HG03060 (cell line): ENCODE results near the gene PGAP2.
"Not testable (repeated sequence)": the region's sequence is repeated elsewhere in the genome, so short reads cannot be mapped to it uniquely, and the experiment has no call there.

ENCODE experiments used
- ATAC-seq: cut with Tn5 transposase; IDR thresholded peaks from one replicate; pipeline ENCODE4 v1.9.1; 2021; ENCODE audit warnings: low read depth, moderate number of reproducible peaks; ENCODE audit not compliant: unreplicated experiment

PGAP2 gene

DNA sequence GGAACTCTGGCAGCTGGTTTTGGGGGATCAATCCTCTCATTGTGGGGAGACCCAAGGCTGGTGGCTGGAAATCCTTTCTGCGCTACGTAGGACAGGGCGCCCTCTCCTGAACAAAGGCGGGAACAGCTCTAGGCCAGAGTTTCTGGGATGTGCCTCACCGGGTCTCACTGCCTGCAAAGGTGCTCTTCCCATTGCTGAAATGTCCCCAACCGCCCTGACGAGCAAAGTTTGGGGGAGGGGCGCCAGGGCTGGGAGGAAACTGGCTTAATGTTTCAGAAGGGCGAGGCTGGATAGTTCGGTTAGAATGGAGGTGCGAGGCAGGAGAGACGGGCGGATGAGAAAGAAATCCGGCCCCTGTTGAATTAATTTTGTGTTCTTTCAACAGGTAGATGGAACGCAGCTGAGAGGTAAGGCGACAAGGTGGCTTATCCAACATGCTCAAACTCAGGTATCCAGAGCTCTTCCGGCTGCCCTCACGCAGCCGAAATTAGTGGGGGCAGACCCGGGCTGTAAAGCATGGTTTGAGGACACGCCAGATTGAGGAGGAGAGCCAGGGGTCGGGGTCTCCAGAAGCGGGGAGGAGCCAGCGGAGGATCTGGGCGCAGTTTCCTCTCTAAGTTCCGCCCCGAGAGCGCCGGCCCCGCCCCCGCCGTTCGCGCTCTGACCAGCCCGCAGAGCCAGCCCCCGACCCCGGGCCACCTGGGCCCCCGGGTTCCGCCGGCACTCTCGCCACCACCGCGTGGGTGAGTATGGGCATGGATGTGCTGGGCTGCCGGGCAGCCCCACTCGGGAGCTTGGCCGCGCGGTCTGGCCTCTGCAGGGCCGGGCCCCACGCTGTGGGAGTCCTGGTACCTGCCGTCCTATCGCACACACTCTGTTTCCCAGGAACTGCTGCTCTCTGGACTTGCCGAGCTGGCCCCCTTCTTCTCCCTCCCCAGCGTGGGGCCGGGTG is at the start of gene PGAP2:
Gene PGAP2, plus strand, starts transcription at position 652 of the 952 bp plus-strand sequence. CDS start 2,700 bp downstream, outside the sequence.
- no peak for ATAC-seq

GRCh38 chr11:3764266-3764665 is 44.1 kb upstream of the PGAP2 start:
- ATAC-seq: no peak

DNA sequence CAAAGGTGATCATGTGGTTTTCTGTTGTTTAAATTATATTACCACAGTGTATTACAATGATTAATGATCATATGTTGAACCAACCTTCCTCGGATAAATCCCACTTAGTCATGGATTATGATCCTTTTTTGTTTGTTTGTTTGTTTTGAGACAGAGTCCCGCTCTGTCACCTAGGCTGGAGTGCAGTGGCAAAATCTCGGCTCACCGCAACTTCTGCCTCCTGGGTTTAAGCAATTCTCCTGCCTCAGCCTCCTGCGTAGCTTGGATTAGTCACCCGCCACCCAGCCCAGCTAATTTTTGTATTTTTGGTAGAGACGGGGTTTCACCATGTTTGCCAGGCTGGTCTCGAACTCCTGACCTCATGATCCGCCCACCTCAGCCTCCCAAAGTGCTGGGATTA is 41.5 kb upstream of the PGAP2 start:
- not testable (repeated sequence) for ATAC-seq

DNA sequence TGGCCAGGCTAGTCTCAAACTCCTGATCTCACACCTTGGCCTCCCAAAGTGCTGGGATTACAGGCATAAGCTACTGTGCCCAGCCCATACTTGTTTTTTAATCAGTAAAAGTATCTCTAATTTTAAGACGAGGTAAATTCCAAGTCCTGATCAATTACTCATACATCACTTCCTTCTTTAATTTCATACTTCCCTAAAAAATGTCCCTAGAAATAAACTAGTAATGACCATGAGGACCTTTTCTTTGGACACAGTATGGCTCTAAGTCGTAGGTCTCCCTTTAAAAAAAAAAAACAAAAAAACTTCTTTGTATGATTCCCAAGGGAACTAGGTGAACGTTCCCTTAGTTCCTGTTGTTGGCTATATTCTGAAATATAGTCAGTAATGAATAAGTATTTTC is 40.8 kb upstream of the PGAP2 start:
- no peak for ATAC-seq

GRCh38 chr11:3773180-3773579 is 35.2 kb upstream of the PGAP2 start:
- no peak for ATAC-seq

GRCh38 chr11:3775736-3776406 is 32.5 kb upstream of the PGAP2 start:
- no peak for ATAC-seq

DNA sequence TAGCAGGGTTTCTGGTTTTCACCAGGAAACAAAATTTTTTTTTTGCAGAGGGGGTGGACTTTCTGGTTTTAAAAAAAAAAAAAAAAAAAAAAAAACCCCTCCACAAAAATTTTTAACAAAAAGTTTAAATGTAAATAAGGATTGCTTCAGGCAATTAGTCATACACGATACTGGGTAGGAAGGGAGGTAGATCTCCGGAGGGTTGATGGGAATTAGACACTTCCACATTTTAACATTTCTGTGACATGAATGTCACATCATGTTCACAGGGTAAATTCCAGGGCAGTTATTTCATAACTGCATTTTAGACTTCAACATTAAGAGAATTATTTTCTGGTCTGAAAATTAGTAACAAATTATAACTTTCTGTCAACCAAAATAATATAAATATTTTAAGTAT is 26.9 kb upstream of the PGAP2 start:
- ATAC-seq: no peak

DNA sequence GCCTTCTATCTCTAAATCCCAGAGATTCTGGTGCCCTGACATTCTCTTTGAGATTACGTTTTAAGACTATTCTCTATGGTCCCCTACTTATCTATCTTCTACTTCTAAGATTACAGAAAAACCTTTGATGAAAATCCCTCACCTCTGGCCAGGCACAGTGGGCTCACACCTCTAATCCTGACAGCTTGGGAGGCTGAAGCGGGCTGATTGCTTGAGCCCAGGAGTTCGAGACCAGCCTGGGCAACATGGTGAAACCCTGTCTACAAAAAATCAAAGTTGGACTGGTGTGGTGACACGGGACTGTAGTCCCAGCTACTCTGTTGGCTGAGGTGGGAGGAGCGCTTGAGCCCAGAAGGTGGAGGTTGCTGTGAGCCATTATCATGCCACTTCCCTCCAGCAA is 25.4 kb upstream of the PGAP2 start:
- ATAC-seq: no peak

- ATAC-seq: no peak
These were observed 24.7 kb upstream of the PGAP2 start for GRCh38 chr11:3783611-3784010.

DNA sequence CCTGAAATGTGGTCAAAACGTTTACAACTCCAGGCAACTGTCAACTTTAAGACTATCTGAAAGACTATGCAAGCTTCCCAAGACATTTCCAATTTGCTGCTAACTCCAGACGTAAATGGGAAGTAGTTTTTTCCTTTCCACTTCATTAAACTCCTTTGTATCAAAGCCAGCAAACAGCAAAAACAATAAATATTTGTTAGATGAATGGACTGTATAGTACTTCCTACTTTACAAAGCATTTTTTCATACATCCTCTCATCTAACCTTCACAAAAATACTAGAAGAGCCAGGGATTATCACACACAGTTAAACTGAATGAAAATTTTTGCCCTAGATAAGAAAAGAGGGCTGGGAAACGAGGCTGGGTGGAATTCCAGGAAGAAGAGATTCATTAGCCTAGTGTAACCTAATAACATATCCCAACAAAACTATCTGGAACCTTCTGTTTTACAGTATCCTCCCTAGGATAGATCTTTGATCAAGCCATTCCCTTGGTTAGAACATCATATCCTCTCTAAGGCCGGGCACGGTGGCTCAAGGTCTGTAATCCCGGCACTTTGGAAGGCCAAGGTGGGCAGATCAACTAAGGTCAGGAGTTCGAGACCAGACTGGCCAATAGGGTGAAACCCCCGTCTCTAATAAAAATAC is 21.5 kb upstream of the PGAP2 start:
- ATAC-seq: no peak

GRCh38 chr11:3794387-3794786 is 14.0 kb upstream of the PGAP2 start:
- ATAC-seq: not testable (repeated sequence)

GRCh38 chr11:3795131-3796001 is 13.0 kb upstream of the PGAP2 start:
- ATAC-seq: no peak

DNA sequence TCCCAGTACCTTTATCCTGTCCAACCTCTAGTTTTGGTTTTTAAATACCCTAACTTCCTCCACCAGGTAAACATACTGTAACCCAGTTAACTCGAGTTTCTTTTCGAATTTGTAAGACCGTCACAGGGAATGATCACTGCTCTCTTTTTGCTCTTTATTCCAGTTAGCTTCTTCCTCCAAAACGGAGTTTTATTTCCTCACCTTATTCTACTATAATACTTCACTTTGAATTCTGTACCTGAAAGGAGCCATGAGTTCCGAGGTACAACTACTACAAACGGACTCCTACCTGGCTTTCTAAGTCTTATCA is 12.4 kb upstream of the PGAP2 start:
- ATAC-seq: no peak

- ATAC-seq: no peak
These were observed 12.0 kb upstream of the PGAP2 start for GRCh38 chr11:3796346-3796745.

GRCh38 chr11:3796801-3797328 is 11.5 kb upstream of the PGAP2 start:
- peak; percentile 2 for ATAC-seq

DNA sequence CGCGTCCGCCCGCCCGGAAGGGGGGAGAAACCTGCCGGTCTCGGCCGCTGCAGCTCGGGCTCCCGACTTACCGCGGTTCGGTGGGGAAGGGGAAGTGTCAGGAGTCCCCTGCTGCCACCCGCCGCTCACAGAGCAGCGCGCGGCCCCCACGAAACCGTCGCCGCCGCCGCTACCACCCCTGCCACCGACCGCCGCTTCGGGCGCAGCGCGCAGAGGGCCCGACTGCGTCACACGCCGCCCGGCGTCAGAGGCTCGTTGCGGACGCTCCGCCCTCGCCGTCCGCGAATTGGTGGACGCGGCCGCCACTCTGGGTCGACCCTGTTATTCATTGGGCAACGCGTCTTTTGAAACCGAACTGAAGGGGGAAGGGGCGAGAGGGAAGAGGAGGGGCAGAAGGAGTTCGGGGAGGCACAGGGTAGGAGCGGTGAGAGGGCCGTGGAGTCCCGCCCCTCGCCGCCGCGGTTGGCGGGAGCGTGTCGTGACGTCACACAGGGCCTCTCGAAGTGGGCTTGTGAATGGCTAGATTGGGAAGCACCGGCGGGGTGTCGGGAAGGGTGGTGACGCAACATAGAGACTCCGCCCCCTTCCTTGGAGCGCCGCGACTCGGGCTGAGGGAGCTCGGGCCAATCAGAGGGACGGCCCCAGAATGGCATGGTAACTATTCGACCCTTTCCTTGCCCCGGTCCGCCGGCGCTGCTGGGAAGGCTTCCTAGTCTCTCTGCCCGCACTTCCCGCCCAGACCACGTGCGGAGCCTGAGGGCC is 10.8 kb upstream of the PGAP2 start, which contains the start of gene NUP98:
Gene NUP98, minus strand, starts transcription at position 226 of the 762 bp plus-strand sequence. CDS start 15,437 bp downstream, outside the sequence.
- ATAC-seq: peak; percentile 93

DNA sequence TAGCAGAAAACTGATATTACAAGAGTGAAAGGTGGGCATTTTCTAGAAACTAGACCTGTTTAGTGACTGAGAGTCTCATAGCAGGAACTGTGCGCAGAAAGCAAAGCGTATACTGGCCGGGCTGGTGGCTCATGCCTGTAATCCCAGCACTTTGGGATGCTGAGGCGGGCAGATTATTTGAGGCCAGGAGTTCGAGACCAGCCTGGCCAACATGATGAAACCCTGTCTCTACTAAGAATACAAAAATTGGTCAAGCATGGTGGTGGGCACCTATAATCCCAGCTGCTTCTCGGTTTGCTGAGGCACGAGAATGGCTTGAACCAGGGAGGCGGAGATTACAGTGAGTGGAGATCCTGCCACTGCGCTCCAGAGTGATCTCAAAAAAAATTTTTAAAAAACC is 9.2 kb upstream of the PGAP2 start:
- ATAC-seq: no peak

DNA sequence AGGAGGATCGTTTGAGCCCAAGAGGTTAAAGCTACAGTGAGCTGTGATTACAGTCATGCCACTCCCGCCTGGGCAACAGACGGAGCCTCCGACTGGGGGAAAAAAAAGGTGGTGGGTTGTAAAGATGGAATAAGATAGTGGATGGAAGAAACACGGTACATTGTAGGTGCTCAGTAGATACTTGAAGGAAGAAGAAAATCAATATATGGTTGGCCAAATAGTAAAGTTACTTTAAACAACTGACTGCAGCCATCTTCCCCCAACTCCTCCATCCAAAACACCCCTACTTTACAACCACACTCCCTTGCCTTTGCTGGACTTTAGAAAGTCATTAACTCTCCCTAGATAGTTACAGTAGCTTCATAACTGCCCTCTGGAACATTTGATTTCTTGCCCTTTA is 8.5 kb upstream of the PGAP2 start:
- ATAC-seq: no peak

- no peak for ATAC-seq
These were observed 6.2 kb upstream of the PGAP2 start for GRCh38 chr11:3802011-3802790.
